K562 (cell line): Measurements from ENCODE around the gene SORCS2. TPM values are rescaled to one million over a fixed set of nuclear protein-coding genes. Genes with fewer than 3 reads are reported as not detected.

ENCODE experiments used
- CCAR2 ChIP-seq: fragments of 200-400 bp; formaldehyde crosslinking; IDR thresholded peaks from 2 replicates; pipeline ENCODE4 v1.6.1; 2017; ENCODE audit warnings: mild to moderate bottlenecking, low read depth, low read length
- GTF2E2 ChIP-seq: fragments of 200-800 bp; sonication (Bioruptor generic); IDR thresholded peaks from 2 replicates; pipeline ENCODE4 v1.6.1; 2016; ENCODE audit warnings: missing genetic modification characterization, missing compliant biosample characterization
- HDGF ChIP-seq: fragments of 450-650 bp; IDR thresholded peaks from 2 replicates; pipeline ENCODE4 v1.6.1; 2016
- HNRNPLL ChIP-seq: fragments of 200-400 bp; formaldehyde crosslinking; IDR thresholded peaks from 2 replicates; pipeline ENCODE4 v1.6.1; 2017; ENCODE audit warnings: low read length, low read depth, mild to moderate bottlenecking; ENCODE audit not compliant: poor library complexity, severe bottlenecking
- NFXL1 ChIP-seq: fragments of 450-650 bp; formaldehyde crosslinking; IDR thresholded peaks from 2 replicates; pipeline ENCODE4 v1.4.0; 2021; ENCODE audit warnings: mild to moderate bottlenecking
- SMC3 ChIP-seq: conservative IDR thresholded peaks from 2 replicates; pipeline ENCODE4 v1.6.1; 2011; ENCODE audit warnings: low read depth, low read length, improper control_type of control experiment; ENCODE audit not compliant: insufficient read depth
- ZFP36 ChIP-seq: fragments of 150-350 bp; IDR thresholded peaks from 2 replicates; pipeline ENCODE4 v1.6.1; 2018; ENCODE audit warnings: low read length, low read depth; ENCODE audit not compliant: partially characterized antibody
- ZNF121 ChIP-seq: sonication (generic); formaldehyde crosslinking; conservative IDR thresholded peaks from 2 replicates; pipeline ENCODE4 v1.8.0; 2022; ENCODE audit warnings: missing genetic modification reagents
- polyA plus RNA-seq, 8 experiments: library from polyadenylated mRNA; depleted of rRNA in 4 of 8; stranded (reverse) in 5 of 8; unstranded in 3 of 8; fragments of >200 nt; fragmentation: Nextera tagmentation in 2 of 8; fragmentation: Illumina TruSeq in 1 of 8; extraction: Ambion mirVana in 2 of 8; extraction: Trizol in 1 of 8; gene quantifications; 2 replicates each; pipeline versions ENCODE4 v1.2.1 to v1.2.3, GENCODE V29; 2011 to 2014; ENCODE audit warnings: inconsistent platforms in 1 of 8, missing spikeins in 1 of 8
- total RNA-seq, 7 experiments: library from RNA; depleted of rRNA in 6 of 7; stranded (reverse); fragments of >200 nt in 6 of 7; fragmentation: Illumina TruSeq in 2 of 7; extraction: Trizol in 2 of 7; gene quantifications; 2 replicates each; pipeline versions ENCODE4 v1.2.1 to v1.2.3, GENCODE V29; 2011 to 2021; ENCODE audit warnings: low replicate concordance in 1 of 7
- TF ChIP-seq, protein P1 (sequence below), 2 experiments: fragments of 450-650 bp; formaldehyde crosslinking in 1 of 2; IDR thresholded peaks; 2 replicates each; pipeline versions ENCODE4 v1.4.0 to v1.6.1; 2014 to 2020; ENCODE audit warnings: mild to moderate bottlenecking in 2 of 2, borderline replicate concordance in 1 of 2, low read depth in 1 of 2

SORCS2 gene
- total and polyA plus RNA-seq, 9 of the 15 experiments (the other 6 are each of a cell fraction or from before 2014, with no cell fraction given) = not detected

DNA sequence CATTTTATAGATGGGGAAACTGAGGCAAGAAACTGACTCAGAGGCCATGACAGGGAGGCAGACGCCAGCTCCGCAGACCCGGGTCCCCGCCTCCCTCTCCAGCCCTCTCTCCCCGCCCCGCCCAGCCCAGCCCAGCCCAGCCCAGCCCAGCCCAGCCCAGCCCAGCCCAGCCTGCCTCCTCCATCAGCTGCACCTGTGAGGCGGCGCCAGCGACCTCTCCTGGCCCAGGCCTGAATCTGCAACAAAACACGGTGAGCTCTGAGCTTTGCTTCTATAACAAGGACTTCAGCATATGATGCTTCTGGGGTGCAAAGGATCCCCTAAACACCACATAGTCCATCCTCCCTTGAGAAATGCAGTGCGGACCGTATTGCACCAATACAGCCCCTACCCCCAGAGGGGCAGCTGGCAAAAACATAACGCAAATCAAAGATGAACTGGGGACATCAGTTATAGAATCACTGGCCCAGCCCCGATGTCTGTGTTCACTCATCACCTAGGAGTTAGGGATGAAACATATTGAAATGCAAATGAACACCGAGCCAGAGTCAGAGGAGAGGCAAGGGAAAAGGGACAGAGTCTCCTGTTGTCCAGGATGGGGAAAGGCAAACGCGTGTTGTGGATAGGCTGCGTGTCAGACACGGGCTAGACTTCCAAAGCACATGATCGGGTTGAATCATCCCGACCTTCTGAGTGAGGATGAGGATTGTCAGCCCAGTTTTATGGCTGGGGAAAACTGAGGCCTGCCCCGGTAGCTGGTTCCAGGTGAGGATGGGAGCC lies 458.5 kb downstream of the SORCS2 start (continued):
- TF ChIP-seq, protein P1, sequence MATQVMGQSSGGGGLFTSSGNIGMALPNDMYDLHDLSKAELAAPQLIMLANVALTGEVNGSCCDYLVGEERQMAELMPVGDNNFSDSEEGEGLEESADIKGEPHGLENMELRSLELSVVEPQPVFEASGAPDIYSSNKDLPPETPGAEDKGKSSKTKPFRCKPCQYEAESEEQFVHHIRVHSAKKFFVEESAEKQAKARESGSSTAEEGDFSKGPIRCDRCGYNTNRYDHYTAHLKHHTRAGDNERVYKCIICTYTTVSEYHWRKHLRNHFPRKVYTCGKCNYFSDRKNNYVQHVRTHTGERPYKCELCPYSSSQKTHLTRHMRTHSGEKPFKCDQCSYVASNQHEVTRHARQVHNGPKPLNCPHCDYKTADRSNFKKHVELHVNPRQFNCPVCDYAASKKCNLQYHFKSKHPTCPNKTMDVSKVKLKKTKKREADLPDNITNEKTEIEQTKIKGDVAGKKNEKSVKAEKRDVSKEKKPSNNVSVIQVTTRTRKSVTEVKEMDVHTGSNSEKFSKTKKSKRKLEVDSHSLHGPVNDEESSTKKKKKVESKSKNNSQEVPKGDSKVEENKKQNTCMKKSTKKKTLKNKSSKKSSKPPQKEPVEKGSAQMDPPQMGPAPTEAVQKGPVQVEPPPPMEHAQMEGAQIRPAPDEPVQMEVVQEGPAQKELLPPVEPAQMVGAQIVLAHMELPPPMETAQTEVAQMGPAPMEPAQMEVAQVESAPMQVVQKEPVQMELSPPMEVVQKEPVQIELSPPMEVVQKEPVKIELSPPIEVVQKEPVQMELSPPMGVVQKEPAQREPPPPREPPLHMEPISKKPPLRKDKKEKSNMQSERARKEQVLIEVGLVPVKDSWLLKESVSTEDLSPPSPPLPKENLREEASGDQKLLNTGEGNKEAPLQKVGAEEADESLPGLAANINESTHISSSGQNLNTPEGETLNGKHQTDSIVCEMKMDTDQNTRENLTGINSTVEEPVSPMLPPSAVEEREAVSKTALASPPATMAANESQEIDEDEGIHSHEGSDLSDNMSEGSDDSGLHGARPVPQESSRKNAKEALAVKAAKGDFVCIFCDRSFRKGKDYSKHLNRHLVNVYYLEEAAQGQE (IDR thresholded peaks at IDR 0.05; ENCODE audit: borderline replicate concordance) = 0 out of 2 replicates have a peak, but pooled peaks have one; percentile 11
- TF ChIP-seq, protein P1 (CRISPR knock-in tag; IDR thresholded peaks at IDR 0.05; ENCODE audit: low read depth) = no peak
- TF ChIP-seq ZNF121 (CRISPR knock-in tag) (no peak), ZFP36 (no peak), HNRNPLL (no peak), HDGF (no peak), NFXL1 (CRISPR knock-in tag) (no peak), SMC3 (0 out of 2 replicates have a peak, but pooled peaks have one; percentile 15), GTF2E2 (tag) (no peak), CCAR2 (no peak)
